Colonic mucosa (tissue), 4 donors: ENCODE results near the gene IGSF11. TPM values are rescaled to one million over a fixed set of nuclear protein-coding genes. Genes with fewer than 3 reads are reported as not detected.

ENCODE experiments used
- DNase-seq: peaks from one replicate; pipeline ENCODE4 v3.0.0-alpha.2; 2020
- H3K27ac ChIP-seq: fragments of 200-600 bp; one replicate; pipeline ENCODE4 v1.8.0; 2021
- H3K27me3 ChIP-seq: fragments of 200-600 bp; one replicate; pipeline ENCODE4 v1.8.0; 2021
- H3K36me3 ChIP-seq: fragments of 200-600 bp; one replicate; pipeline ENCODE4 v1.8.0; 2021
- H3K4me1 ChIP-seq: fragments of 200-600 bp; one replicate; pipeline ENCODE4 v1.8.0; 2021; ENCODE audit warnings: mild to moderate bottlenecking
- H3K4me3 ChIP-seq: fragments of 200-600 bp; one replicate; pipeline ENCODE4 v1.8.0; 2021
- H3K9ac ChIP-seq, 2 donors: one replicate each; pipeline ENCODE4 v1.7.0; 2013; ENCODE audit warnings: control low read depth in 2 of 2, low read depth in 2 of 2, low read length in 2 of 2
- H3K9me3 ChIP-seq: fragments of 200-600 bp; one replicate; pipeline ENCODE4 v1.8.0; 2021
- intact Hi-C: fragments of 100-400 bp; cut with DNase I; formaldehyde crosslinking; loops from one replicate; pipeline ENCODE4 v1.14.1; 2022
- total RNA-seq, 2 donors: library from RNA; stranded (reverse); fragmentation: NEBNext Ultra II Directional in 1 of 2; extraction: Animal tissue kit (Norgen Biotek cat#: 25700) in 1 of 2; gene quantifications; one replicate each; pipeline ENCODE4 v1.2.1, GENCODE V29; 2021
- TF ChIP-seq, protein P1 (sequence below): fragments of 200-600 bp; IDR thresholded peaks from one replicate; pipeline ENCODE4 v1.8.0; 2022; ENCODE audit warnings: antibody characterized with exemption, mild to moderate bottlenecking
- donor health status: healthy.
- donor health status: DM: no; HTN: no; CAD: no.
- donor health status: DM: no; HTN: no; CAD: no.

The IGSF11 gene
- total RNA-seq, 2 donors from 2014 or later = 0.22 to 0.50 TPM

- no peaks in the 10 kb centered on the region for H3K27me3 ChIP-seq
- DNase-seq = no peak
- H3K4me1 ChIP-seq = no peaks in the 10 kb centered on the region
- intact Hi-C loops = no loop called here
- no peak overlapping the region for H3K9ac ChIP-seq
- TF ChIP-seq, protein P1, sequence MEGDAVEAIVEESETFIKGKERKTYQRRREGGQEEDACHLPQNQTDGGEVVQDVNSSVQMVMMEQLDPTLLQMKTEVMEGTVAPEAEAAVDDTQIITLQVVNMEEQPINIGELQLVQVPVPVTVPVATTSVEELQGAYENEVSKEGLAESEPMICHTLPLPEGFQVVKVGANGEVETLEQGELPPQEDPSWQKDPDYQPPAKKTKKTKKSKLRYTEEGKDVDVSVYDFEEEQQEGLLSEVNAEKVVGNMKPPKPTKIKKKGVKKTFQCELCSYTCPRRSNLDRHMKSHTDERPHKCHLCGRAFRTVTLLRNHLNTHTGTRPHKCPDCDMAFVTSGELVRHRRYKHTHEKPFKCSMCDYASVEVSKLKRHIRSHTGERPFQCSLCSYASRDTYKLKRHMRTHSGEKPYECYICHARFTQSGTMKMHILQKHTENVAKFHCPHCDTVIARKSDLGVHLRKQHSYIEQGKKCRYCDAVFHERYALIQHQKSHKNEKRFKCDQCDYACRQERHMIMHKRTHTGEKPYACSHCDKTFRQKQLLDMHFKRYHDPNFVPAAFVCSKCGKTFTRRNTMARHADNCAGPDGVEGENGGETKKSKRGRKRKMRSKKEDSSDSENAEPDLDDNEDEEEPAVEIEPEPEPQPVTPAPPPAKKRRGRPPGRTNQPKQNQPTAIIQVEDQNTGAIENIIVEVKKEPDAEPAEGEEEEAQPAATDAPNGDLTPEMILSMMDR = no peak
- H3K9me3 ChIP-seq = no peaks in the 10 kb centered on the region
- H3K4me3 ChIP-seq = no peak overlapping the region
- no peaks in the 10 kb centered on the region for H3K36me3 ChIP-seq
- no peak overlapping the region for H3K27ac ChIP-seq
These were observed 28.2 kb upstream of the IGSF11 start for GRCh38 chr3:119062892-119063291.

DNA sequence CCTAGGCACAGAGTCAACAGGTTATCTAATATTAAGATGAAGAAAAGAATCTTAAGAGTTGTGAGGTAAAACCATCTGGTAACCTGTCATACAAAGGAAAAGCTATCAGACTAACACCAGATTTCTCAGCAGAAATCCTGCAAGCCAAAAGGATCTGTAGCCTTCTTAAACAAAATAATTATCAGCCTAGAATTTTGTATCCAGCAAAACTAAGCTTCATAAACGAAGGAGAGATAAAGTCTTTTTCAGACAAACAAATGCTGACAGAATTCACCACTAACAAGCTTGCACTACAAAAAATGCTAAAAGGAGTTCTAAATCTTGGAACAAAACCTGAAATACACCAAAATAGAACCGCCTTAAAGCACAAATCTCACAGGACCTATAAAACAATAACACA lies 9.9 kb upstream of the IGSF11 start:
- Histone ChIP-seq H3K4me3 (no peak overlapping the region), H3K27ac (no peak overlapping the region), H3K9me3 (no peaks in the 10 kb centered on the region), H3K9ac (no peak overlapping the region), H3K4me1 (no peaks in the 10 kb centered on the region), H3K27me3 (no peaks in the 10 kb centered on the region), H3K36me3 (no peaks in the 10 kb centered on the region)
- TF ChIP-seq, protein P1 = no peak
- intact Hi-C loops = no loop called here
- DNase-seq = no peak

DNA sequence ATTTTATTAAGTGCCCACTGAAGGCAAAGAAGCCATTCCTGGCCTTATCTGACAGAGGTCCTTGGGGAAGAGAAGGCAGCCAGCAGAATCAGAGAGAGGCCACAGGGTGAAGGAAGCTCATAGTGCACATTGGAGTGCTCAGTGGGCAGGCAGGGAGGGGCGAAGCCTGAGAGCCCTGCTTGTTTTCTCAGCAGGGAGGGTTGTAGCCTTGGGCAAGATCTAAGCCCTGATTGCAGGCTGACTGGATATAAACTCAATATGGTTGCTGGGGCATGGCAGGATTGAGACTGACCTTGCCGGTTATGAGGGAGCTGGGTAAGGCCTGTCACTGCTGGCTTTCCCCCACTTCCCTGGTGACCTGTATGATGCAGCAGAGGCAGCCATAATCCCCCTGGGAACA lies 7.5 kb upstream of the IGSF11 start:
- intact Hi-C loops = no loop called here
- no peak overlapping the region for H3K27ac ChIP-seq
- TF ChIP-seq, protein P1 = no peak
- H3K4me1 ChIP-seq = no peaks in the 10 kb centered on the region
- H3K9me3 ChIP-seq = no peaks in the 10 kb centered on the region
- H3K27me3 ChIP-seq = no peaks in the 10 kb centered on the region
- H3K4me3 ChIP-seq = no peak overlapping the region
- H3K36me3 ChIP-seq = no peaks in the 10 kb centered on the region
- H3K9ac ChIP-seq = no peak overlapping the region
- DNase-seq = no peak

DNA sequence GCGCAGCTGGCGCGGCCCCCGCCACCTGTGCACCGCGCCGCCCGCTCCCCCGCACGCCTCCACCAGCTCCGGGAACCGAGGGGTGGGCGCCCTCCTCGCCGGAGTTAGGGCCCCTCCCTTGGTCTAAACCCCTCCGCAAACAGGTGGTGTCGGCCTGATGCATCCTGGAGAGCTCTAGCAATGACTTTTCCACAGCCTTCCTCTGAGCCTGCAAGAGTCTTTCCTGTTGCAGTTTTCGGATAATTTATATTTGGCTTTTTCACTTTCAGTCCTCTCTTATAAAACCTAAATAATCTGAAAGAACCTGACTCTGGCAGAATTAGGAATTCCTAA lies 334 bp upstream of the IGSF11 start:
- Histone ChIP-seq H3K4me3 (peak overlapping the region; percentile 55), H3K9ac (no peak overlapping the region), H3K27ac (no peak overlapping the region), H3K9me3 (no peaks in the 10 kb centered on the region), H3K4me1 (no peaks in the 10 kb centered on the region), H3K36me3 (no peaks in the 10 kb centered on the region), H3K27me3 (peaks cover 11% of the 10 kb centered on the region)
- intact Hi-C loops = loop anchor here (10.0 kb wide), 1 partner anchor 150 kb away; no protein-coding TSS in a partner anchor
- no peak for DNase-seq
- TF ChIP-seq, protein P1 = no peak

DNA sequence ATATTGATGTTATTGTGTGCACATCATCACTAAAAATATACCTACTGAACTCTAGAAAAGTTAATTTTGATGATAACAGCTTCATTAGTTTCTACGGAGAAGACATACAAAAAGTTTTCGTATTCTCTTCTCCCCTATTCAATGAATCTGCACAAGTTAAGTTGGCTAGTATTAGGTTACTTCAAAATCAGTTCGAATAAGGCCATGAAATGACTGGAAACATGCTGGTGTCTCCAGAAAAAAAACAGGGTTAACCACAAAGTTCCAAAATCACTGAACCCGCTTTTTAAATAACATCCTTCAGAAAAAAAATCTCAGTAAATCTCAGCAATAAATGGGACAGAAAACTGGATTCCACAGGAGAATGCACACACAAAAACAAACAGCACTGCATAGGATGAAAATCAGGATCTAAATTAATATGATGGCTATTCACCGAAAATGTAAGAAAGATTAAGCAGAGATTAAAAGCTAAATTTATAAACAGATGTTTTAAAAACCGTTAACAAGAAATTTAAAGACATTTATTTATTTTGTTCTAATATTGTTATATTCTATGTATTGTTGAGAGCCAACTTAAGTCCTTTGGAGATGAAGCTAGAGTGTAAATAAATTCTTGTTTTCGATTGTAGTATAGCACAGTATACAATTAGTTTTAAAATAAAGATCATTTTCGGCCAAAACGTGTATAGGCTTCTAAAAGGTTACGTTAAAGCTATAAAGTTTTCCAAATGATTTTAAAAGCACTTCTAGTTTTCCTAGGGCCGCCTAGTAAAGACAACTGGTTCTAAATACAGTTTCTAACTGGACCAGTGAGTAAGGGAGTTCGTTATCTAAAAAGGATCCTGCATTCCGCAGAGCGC lies 1.0 kb downstream of the IGSF11 start:
- Histone ChIP-seq H3K36me3 (no peaks in the 10 kb centered on the region), H3K4me3 (peak overlapping the region; percentile 55), H3K27ac (no peak overlapping the region), H3K9me3 (no peaks in the 10 kb centered on the region), H3K27me3 (peaks cover 11% of the 10 kb centered on the region), H3K4me1 (no peaks in the 10 kb centered on the region), H3K9ac (no peak overlapping the region)
- TF ChIP-seq, protein P1 = no peak
- no peak for DNase-seq
- intact Hi-C loops = loop anchor here (10.0 kb wide), 1 partner anchor 149 kb away; no protein-coding TSS in a partner anchor
